ENCODE measurements around the gene ZFYVE28.
"Not testable (repeated sequence)": the region's sequence is repeated elsewhere in the genome, so short reads cannot be mapped to it uniquely, and the experiment has no call there.

The ZFYVE28 gene

DNA sequence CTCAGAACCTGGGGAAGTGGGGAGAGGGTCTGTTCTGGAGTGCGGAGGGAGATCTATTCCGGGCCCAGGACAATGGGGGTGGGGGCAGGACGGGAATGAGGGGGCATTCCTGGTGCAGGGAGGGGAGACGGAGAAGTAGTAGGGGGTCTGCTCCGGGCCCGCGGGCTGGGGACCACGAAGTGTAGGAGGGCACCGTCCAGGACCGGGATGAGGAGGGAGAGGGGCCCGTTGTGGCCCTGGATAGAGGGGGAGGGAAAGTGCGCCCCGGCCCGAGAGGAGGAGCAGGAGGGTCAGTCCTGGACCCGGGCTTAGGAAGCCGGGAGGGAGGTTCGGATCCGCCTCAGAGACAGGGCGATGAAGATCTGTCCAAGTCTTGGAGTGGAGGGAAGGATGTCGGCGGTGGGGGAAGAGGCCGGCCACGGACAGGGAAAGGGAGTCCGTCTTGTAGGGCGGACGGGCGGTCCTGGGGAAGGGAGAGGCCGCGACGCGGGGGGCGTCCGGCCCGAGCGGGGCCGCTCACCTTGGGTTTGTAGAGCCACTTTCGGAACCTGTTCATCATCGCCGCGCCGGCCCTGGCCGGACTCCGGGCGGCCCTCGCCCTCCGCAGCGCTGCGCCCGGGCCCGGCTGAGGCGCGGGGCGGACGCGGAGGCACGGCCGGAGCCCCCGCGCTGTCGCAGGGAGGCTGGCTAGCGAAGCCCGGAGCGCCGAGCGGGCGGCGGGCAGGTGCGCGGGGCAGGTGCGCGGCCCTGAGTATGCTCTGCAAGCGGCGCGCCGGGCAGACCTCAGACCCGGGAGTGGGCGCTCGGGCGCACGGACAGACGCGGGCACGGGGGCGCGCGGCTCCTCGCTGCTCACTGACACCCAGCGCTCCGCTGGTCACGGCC, at the start of gene ZFYVE28:
Gene ZFYVE28, minus strand, starts transcription at position 881 of the 885 bp plus-strand sequence. Its CDS starts 322 bp downstream, at position 559.
- H3K9me3 ChIP-seq (ENCODE audit: control insufficient read depth, insufficient read depth, low read length): no peaks in the 10 kb centered on the region
- H4K20me1 ChIP-seq (ENCODE audit: control insufficient read depth, insufficient read depth, low read depth, low read length): no peaks in the 10 kb centered on the region
- H3K4me3 ChIP-seq (ENCODE audit: low read length): peak within 1 kb of the TSS; percentile 74
- H3K36me3 ChIP-seq (ENCODE audit: control insufficient read depth, low read length): no peaks in the 10 kb centered on the region
- peaks cover 14% of the 10 kb centered on the region for H3K4me1 ChIP-seq (ENCODE audit: control insufficient read depth, low read length)
- H3K27me3 ChIP-seq (ENCODE audit: control insufficient read depth, low read length): peaks cover 78% of the 10 kb centered on the region
- H3K79me2 ChIP-seq (ENCODE audit: control insufficient read depth, low read length): no peaks in the 10 kb centered on the region
- H3K9me2 ChIP-seq (replicated peaks; ENCODE audit: control insufficient read depth, low read length): no peaks in the 10 kb centered on the region
- peak; percentile 32; the same call in 1 of the 2 replicates for TF ChIP-seq EZH2phosphoT487 (IDR thresholded peaks at IDR 0.05; ENCODE audit: borderline replicate concordance, low read length)
- TF ChIP-seq, protein P1, sequence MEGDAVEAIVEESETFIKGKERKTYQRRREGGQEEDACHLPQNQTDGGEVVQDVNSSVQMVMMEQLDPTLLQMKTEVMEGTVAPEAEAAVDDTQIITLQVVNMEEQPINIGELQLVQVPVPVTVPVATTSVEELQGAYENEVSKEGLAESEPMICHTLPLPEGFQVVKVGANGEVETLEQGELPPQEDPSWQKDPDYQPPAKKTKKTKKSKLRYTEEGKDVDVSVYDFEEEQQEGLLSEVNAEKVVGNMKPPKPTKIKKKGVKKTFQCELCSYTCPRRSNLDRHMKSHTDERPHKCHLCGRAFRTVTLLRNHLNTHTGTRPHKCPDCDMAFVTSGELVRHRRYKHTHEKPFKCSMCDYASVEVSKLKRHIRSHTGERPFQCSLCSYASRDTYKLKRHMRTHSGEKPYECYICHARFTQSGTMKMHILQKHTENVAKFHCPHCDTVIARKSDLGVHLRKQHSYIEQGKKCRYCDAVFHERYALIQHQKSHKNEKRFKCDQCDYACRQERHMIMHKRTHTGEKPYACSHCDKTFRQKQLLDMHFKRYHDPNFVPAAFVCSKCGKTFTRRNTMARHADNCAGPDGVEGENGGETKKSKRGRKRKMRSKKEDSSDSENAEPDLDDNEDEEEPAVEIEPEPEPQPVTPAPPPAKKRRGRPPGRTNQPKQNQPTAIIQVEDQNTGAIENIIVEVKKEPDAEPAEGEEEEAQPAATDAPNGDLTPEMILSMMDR (IDR thresholded peaks at IDR 0.05; ENCODE audit: low read depth, low read length, poor library complexity, severe bottlenecking): no peak
- H3K4me2 ChIP-seq (ENCODE audit: low read length): peak within 1 kb of the TSS; percentile 93
- H3K27ac ChIP-seq (ENCODE audit: low read depth, low read length): no peak within 1 kb of the TSS
- H3F3A ChIP-seq (ENCODE audit: control insufficient read depth, insufficient read depth): no peaks in the 10 kb centered on the region

DNA sequence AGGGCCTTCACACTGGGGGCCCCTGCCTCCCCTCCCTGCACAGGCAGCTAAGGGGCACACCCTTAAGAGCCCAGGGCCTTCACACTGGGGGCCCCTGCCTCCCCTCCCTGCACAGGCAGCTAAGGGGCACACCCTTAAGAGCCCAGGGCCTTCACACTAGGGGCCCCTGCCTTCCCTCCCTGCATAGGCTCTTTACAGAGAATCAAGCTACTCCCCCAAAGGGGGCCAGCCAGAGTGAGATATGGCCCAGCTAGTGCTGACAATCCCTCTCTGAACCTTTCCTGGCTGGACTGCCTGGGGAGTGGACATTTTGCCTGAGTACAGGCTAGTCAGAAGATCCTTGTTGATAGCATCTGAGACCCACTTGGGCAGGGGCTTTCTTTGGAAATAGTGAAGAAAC, 47.1 kb upstream of the ZFYVE28 start:
- not testable (repeated sequence) for H3K4me2 ChIP-seq (ENCODE audit: low read length); H3K4me3 ChIP-seq (ENCODE audit: low read length); H3K9me2 ChIP-seq (replicated peaks; ENCODE audit: control insufficient read depth, low read length); H3F3A ChIP-seq (ENCODE audit: control insufficient read depth, insufficient read depth); H3K27ac ChIP-seq (ENCODE audit: low read depth, low read length); H3K9me3 ChIP-seq (ENCODE audit: control insufficient read depth, insufficient read depth, low read length)
- peaks cover 31% of the 10 kb centered on the region for H3K79me2 ChIP-seq (ENCODE audit: control insufficient read depth, low read length)
- peaks cover 19% of the 10 kb centered on the region for H3K4me1 ChIP-seq (ENCODE audit: control insufficient read depth, low read length)
- H3K36me3 ChIP-seq (ENCODE audit: control insufficient read depth, low read length): peaks cover 14% of the 10 kb centered on the region
- H3K27me3 ChIP-seq (ENCODE audit: control insufficient read depth, low read length): peaks cover 19% of the 10 kb centered on the region
- peaks cover 11% of the 10 kb centered on the region for H4K20me1 ChIP-seq (ENCODE audit: control insufficient read depth, insufficient read depth, low read depth, low read length)

DNA sequence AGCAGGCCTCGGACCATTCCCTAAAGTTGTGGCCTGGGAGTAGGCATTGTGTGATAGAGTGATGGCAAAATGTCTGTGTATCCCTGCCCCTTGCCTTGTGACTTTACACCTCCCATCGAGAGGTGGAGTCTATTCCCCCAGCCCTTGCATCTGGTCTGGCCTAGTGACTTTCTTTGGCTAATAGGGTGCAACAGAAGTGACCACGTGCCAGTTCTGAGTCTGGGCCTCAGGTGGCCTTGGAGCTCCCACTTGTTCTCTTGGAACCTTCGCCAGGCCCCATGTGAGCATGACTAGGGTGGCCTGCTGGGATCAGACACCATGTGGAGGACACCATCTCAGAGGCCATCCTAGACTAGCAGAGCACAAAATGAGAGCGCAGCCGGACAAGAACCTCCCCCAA, 46.6 kb upstream of the ZFYVE28 start:
- Histone ChIP-seq H3K27me3 (ENCODE audit: control insufficient read depth, low read length) (peaks cover 19% of the 10 kb centered on the region), H4K20me1 (ENCODE audit: control insufficient read depth, insufficient read depth, low read depth, low read length) (peaks cover 5% of the 10 kb centered on the region), H3K36me3 (ENCODE audit: control insufficient read depth, low read length) (peaks cover 9% of the 10 kb centered on the region), H3K4me3 (ENCODE audit: low read length) (no peak overlapping the region), H3F3A (ENCODE audit: control insufficient read depth, insufficient read depth) (peaks cover 3% of the 10 kb centered on the region; the same call in 1 of the 2 replicates), H3K79me2 (ENCODE audit: control insufficient read depth, low read length) (peaks cover 26% of the 10 kb centered on the region), H3K4me2 (ENCODE audit: low read length) (no peak overlapping the region), H3K4me1 (ENCODE audit: control insufficient read depth, low read length) (peaks cover 14% of the 10 kb centered on the region), H3K9me3 (ENCODE audit: control insufficient read depth, insufficient read depth, low read length) (no peaks in the 10 kb centered on the region), H3K9me2 (replicated peaks; ENCODE audit: control insufficient read depth, low read length) (no peaks in the 10 kb centered on the region), H3K27ac (ENCODE audit: low read depth, low read length) (no peak overlapping the region)
- TF ChIP-seq EZH2phosphoT487 (IDR thresholded peaks at IDR 0.05; ENCODE audit: borderline replicate concordance, low read length): no peak
- TF ChIP-seq, protein P1 (IDR thresholded peaks at IDR 0.05; ENCODE audit: low read depth, low read length, poor library complexity, severe bottlenecking): no peak
